MM.1S (cell line): ENCODE data around the gene TIMP2.

ENCODE experiments used
- CTCF ChIP-seq: fragments of 300-600 bp; sonication (generic); IDR thresholded peaks from 2 replicates; pipeline ENCODE4 v1.5.1; 2016; ENCODE audit warnings: antibody characterized with exemption, low read length, mixed read lengths
- EZH2 ChIP-seq: fragments of 300-600 bp; sonication (generic); optimal IDR thresholded peaks from 2 replicates; pipeline ENCODE3; 2017; ENCODE audit warnings: low read depth, mild to moderate bottlenecking, antibody characterized with exemption, low read length, mixed read lengths
- EZH2phosphoT487 ChIP-seq: fragments of 300-600 bp; sonication (generic); IDR thresholded peaks from 2 replicates; pipeline ENCODE4 v1.6.1; 2018; ENCODE audit warnings: antibody characterized with exemption, low read length

GRCh38 chr17:78919861-78920450 is 5.2 kb downstream of the TIMP2 start:
- TF ChIP-seq CTCF (no peak), EZH2 (no peak), EZH2phosphoT487 (no peak)
